Measurements from ENCODE around the gene IFNL2.

Gene IFNL2

DNA sequence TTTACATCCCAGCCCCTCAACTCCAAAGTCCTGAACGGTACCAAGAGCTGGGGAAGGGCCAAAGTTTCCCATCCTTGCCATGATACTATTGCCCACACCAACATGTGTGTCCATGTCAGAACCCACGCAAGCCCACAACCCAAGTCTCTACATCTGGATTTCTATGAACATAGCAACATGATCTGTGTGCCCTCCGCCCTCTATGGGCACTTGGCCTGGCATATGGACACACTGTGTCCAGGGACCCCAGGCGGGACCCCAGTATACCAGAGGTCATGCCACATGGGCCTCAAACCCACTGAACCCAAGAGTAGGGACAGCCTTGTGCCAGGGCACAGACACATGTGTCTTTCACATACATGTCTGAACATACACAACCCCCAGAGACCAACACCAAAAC lies 50.5 kb downstream of the IFNL2 start:
- no peak for DNase-seq (ENCODE audit: low read depth)

DNA sequence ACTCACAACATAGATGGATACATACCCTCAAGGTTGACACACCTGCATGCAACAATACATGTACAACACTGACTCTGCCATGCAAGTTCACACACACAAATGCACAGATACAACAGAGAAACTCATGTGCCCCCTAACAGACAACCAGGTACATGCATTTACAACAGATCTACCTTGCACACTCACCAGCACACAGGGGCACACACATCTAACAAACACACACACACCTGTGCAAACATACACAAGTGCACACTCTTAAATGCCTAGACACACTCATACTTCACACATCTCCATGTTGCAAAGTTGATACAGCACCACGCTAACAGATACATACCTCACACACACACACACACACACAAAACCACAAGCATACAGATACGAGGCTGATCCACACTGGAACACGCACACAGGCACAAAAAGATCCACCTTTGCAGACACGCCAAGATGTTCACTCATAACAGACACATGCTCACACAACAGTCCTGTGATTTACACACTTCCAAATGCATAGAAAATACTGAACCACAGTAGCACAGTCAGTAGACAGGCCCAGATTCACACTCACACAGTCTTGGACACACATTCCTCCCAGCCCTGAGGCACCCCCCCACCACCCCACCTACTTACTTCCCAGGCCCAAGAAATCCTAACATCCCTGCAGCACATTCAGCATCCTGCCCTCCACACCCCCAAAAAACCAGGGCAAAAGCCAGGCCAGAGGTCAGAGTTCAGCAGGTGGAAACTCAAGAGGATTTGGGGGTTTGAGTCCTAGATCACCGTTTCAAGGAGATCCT lies 51.1 kb downstream of the IFNL2 start:
- no peak for DNase-seq (ENCODE audit: low read depth)
